Ovary (tissue), 10 donors: ENCODE measurements around the gene FOXR2. TPM values are rescaled to one million over a fixed set of nuclear protein-coding genes. Genes with fewer than 3 reads are reported as not detected.

ENCODE experiments used
- DNase-seq, 5 donors: peaks; one replicate each; pipeline ENCODE4 v3.0.0-alpha.2; 2019 to 2020
- H3K27ac ChIP-seq, 2 donors: fragments of 200-600 bp; one replicate each; pipeline versions ENCODE4 v1.5.1 to v1.8.0; 2019 to 2022
- H3K27me3 ChIP-seq: fragments of 200-600 bp; one replicate; pipeline ENCODE4 v1.8.0; 2022
- H3K36me3 ChIP-seq: fragments of 200-600 bp; sonication (generic); one replicate; pipeline ENCODE4 v1.5.1; 2019
- H3K4me1 ChIP-seq: one replicate; pipeline ENCODE4 v1.8.1; 2013; ENCODE audit warnings: mild to moderate bottlenecking, moderate library complexity; ENCODE audit not compliant: insufficient read depth
- H3K4me3 ChIP-seq: fragments of 200-600 bp; sonication (generic); one replicate; pipeline ENCODE4 v1.5.1; 2017
- H3K9me3 ChIP-seq, 2 donors: fragments of 200-600 bp in 1 of 2; sonication (generic) in 1 of 2; one replicate each; pipeline versions ENCODE4 v1.5.1 to v1.8.1; 2013 to 2019; ENCODE audit warnings: mild to moderate bottlenecking in 1 of 2, moderate library complexity in 1 of 2
- CTCF ChIP-seq, 3 donors: fragments of 450-650 bp in 2 of 3; fragments of 200-600 bp in 1 of 3; IDR thresholded peaks; one replicate each; pipeline versions ENCODE4 v1.5.1 to v1.8.0; 2016 to 2022; ENCODE audit warnings: antibody characterized with exemption in 3 of 3, mild to moderate bottlenecking in 1 of 3
- EP300 ChIP-seq: sonication (generic); formaldehyde crosslinking; IDR thresholded peaks from one replicate; pipeline ENCODE4 v1.6.1; 2017; ENCODE audit warnings: antibody characterized with exemption
- POLR2A ChIP-seq: fragments of 450-650 bp; IDR thresholded peaks from one replicate; pipeline ENCODE4 v1.6.1; 2017; ENCODE audit warnings: antibody characterized with exemption, mild to moderate bottlenecking, moderate library complexity
- WGBS, 3 donors: extraction: QIAGEN DNeasy Blood & Tissue Kit in 1 of 3; methylation state at CpG; one replicate each; pipeline versions ENCODE4 v1.1.5 to v1.1.7; 2013 to 2017; 5-methylcytosine and 5-hydroxymethylcytosine counted together
- intact Hi-C, 4 donors: fragments of 100-400 bp; cut with DNase I; formaldehyde crosslinking; loops; one replicate each; pipeline versions ENCODE4 v1.11.0 to v1.15.1; 2022 to 2023
- long read RNA-seq, 3 donors: library from polyadenylated mRNA in 2 of 3; unstranded in 2 of 3; transcript quantifications; one replicate each; pipeline ENCODE4 v2.0.0 and lab custom pipeline, GENCODE V29; 2021 to 2026
- polyA plus RNA-seq, 2 donors: library from polyadenylated mRNA; stranded (reverse); fragments of 200-250 nt in 1 of 2; fragments of 350-450 nt in 1 of 2; fragmentation: Illumina TruSeq in 1 of 2; extraction: RNeasy Lipid Tissue Mini Kit (QIAGEN cat#74804) in 1 of 2; gene quantifications; one replicate each; pipeline ENCODE4 v1.2.3, GENCODE V29; 2013 to 2014
- total RNA-seq, 7 donors: library from RNA; depleted of rRNA in 2 of 7; stranded (reverse); fragments of >200 nt in 2 of 7; fragmentation: NEBNext Ultra II Directional in 3 of 7; extraction: Animal tissue kit (Norgen Biotek cat#: 25700) in 3 of 7; gene quantifications; one replicate each; pipeline versions ENCODE4 v1.1.0 to v1.2.4, GENCODE V29; 2016 to 2023
- donor health status: DM: no; HTN: no; CAD: no; lungs with moderate emphysema.
- donor health status: DM: no; HTN: no; CAD: no.
- donor health status: Bipolar disorder and iron deficiency.
- donor health status: DM: yes; HTN: yes; CAD: no.
- donor health status: DM: no; HTN: no; CAD: no.
- donor health status: DM: yes; HTN: yes; CAD: no.

The FOXR2 gene, protein sequence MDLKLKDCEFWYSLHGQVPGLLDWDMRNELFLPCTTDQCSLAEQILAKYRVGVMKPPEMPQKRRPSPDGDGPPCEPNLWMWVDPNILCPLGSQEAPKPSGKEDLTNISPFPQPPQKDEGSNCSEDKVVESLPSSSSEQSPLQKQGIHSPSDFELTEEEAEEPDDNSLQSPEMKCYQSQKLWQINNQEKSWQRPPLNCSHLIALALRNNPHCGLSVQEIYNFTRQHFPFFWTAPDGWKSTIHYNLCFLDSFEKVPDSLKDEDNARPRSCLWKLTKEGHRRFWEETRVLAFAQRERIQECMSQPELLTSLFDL
- total RNA-seq (not detected), polyA plus RNA-seq (not detected)
- long read RNA-seq, donor 1 = 0 reads
- long read RNA-seq, donor 2 = 0 reads
- long read RNA-seq, donor 3 = 0 reads

DNA sequence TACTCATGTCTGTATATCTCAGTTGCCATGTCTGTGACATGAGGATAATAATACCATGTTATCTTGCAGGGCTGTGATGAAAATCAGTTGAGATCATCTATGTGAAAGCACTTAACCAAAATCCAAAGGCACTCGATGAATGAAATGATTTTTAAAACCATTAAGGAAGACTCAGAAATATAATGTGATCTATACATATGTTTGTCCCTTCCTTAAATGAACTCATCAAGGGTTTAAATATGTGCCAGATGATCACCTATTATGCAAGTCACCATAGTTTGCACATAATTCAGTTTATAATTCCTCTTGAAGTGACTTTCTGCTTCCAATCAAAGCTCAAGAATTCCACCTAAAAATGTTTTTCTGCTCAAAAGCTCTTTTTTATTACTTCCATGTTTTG is at the start of gene FOXR2:
FOXR2 (plus strand) TSS at position 301 of the 400 bp plus-strand sequence. CDS start 312 bp downstream, outside the sequence.
- no peak within 1 kb of the TSS for H3K27ac ChIP-seq
- peaks cover 1% of the 10 kb centered on the region for H3K4me1 ChIP-seq
- no peaks in the 10 kb centered on the region for H3K9me3 ChIP-seq
- DNase-seq = no peak
- TF ChIP-seq POLR2A = no peak
- no peak for TF ChIP-seq CTCF (IDR thresholded peaks at IDR 0.05)
- no peak for TF ChIP-seq EP300
- H3K4me3 ChIP-seq = no peak within 1 kb of the TSS
- WGBS, 3 donors = 84 to 95% (median 95%) methylated on average over 1 of the region's 1 CpG
- H3K36me3 ChIP-seq = no peaks in the 10 kb centered on the region
- intact Hi-C loops = no loop called here
- no peaks in the 10 kb centered on the region for H3K27me3 ChIP-seq

GRCh38 chrX:55579115-55579514 is 44.1 kb upstream of the FOXR2 start:
- H3K36me3 ChIP-seq = no peaks in the 10 kb centered on the region
- TF ChIP-seq CTCF (IDR thresholded peaks at IDR 0.05) (no peak), POLR2A (no peak), EP300 (no peak)
- H3K4me3 ChIP-seq = no peak overlapping the region
- no peak overlapping the region for H3K27ac ChIP-seq
- intact Hi-C loops = no loop called here
- H3K4me1 ChIP-seq = no peaks in the 10 kb centered on the region
- no peaks in the 10 kb centered on the region for H3K9me3 ChIP-seq
- DNase-seq = no peak
- H3K27me3 ChIP-seq = no peaks in the 10 kb centered on the region

DNA sequence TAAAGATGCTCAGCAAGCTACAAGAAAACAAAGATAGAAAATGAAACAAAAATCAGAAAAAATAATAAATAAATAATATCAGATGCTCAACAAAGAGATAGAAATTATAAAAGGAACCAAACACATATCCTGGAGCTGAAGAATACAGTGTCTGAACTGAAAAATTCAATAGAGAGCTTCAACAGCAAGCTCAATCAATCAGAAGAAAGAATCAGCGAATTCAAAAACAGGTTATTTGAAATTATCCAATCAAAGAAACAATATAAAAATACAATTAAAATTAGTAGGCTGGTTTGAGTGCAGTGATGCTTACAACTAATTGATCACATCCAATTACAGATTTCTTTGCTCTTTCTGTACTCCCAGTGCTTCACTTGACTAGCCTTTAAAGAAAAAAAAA is 40.8 kb upstream of the FOXR2 start:
- Histone ChIP-seq H3K9me3 (no peaks in the 10 kb centered on the region), H3K36me3 (no peaks in the 10 kb centered on the region), H3K4me1 (no peaks in the 10 kb centered on the region), H3K27ac (no peak overlapping the region), H3K4me3 (no peak overlapping the region), H3K27me3 (no peaks in the 10 kb centered on the region)
- DNase-seq = no peak
- intact Hi-C loops = no loop called here
- no peak for TF ChIP-seq EP300
- TF ChIP-seq CTCF (IDR thresholded peaks at IDR 0.05) = no peak
- 68 to 77% (median 72%) methylated on average over 1 of the region's 1 CpG for WGBS, 3 donors

DNA sequence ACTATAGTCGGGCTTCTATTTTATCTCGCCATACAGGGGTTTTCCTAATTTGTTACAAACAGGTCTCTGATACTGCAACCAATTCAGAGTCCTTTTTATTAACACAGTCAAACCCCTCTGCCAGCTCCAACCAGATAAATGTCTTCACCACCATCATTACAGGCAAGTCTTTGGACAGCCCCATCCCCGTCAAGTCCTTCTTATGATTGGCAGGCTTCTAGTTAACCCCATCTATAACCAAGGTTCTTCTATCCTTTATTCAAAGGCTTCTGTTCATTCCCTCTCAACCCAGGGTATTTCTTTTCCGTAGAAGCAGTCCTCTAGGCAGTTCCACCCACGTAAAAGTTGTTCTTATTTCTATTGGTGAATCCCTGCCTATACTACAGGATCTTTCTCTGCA is 29.9 kb upstream of the FOXR2 start:
- TF ChIP-seq POLR2A (no peak), CTCF (IDR thresholded peaks at IDR 0.05) (no peak), EP300 (no peak)
- Histone ChIP-seq H3K27me3 (no peaks in the 10 kb centered on the region), H3K27ac (no peak overlapping the region), H3K9me3 (no peaks in the 10 kb centered on the region), H3K4me3 (no peak overlapping the region), H3K4me1 (no peaks in the 10 kb centered on the region), H3K36me3 (no peaks in the 10 kb centered on the region)
- no peak for DNase-seq
- WGBS, 3 donors = 65 to 76% (median 67%) methylated on average over 5 of the region's 5 CpGs
- intact Hi-C loops = no loop called here
